H1 (cell line): Measurements from ENCODE around the gene GDI2.

Source experiments
- CREB1 ChIP-seq: IDR thresholded peaks from 2 replicates; pipeline ENCODE4 v1.6.1; 2012; ENCODE audit warnings: inconsistent platforms
- TF ChIP-seq, protein P1 (sequence below), 3 experiments: IDR thresholded peaks; 1 replicate in 2 of 3; 2 replicates in 1 of 3; pipeline versions ENCODE4 v1.5.1 to v1.6.1; 2011; ENCODE audit warnings: low read length in 3 of 3, mild to moderate bottlenecking in 3 of 3, inconsistent platforms in 2 of 3, low read depth in 1 of 3, moderate library complexity in 1 of 3; ENCODE audit not compliant: insufficient read depth in 1 of 3; ENCODE audit errors: control extremely low read depth in 1 of 3

DNA sequence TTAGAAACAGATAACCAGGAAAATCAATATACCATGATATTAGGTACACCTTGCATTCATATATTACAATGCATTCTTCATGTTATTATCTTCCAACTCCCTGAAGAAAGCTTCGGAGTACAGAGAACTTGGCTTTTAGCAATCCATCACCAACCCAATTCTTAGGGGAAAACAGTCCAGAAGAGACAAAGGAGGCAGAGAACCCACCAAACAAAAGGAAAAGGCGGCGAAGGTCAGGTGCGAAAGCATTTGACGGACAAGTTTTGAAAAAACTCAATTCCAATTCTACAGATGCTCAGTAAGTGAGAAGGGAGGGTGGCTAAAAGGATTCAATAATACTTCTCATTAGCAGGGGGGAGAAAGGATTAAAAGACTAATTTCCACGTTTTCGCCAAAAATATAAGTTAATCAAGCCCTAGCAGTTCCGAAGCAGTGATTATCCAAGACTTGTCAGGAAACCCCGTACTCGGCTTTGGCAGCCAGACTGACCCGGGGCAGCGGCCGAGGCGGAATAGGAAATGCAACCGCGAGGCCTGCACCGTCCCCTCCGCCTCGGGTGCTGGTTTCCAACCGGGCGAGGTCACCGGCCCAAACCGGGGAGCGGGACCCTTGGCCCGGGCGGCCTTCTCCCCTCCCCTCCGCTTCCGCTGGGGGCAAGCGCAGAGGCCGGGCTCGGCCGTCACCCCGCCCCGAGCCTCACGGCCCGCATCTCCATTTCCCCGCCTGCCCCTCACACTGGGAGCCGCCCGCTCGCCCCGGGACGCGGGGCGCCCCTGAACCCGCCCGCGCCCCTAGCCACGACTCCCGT, 747 bp downstream of the GDI2 start:
- TF ChIP-seq, protein P1, sequence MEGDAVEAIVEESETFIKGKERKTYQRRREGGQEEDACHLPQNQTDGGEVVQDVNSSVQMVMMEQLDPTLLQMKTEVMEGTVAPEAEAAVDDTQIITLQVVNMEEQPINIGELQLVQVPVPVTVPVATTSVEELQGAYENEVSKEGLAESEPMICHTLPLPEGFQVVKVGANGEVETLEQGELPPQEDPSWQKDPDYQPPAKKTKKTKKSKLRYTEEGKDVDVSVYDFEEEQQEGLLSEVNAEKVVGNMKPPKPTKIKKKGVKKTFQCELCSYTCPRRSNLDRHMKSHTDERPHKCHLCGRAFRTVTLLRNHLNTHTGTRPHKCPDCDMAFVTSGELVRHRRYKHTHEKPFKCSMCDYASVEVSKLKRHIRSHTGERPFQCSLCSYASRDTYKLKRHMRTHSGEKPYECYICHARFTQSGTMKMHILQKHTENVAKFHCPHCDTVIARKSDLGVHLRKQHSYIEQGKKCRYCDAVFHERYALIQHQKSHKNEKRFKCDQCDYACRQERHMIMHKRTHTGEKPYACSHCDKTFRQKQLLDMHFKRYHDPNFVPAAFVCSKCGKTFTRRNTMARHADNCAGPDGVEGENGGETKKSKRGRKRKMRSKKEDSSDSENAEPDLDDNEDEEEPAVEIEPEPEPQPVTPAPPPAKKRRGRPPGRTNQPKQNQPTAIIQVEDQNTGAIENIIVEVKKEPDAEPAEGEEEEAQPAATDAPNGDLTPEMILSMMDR (IDR thresholded peaks at IDR 0.05; ENCODE audit: control extremely low read depth in 1 of 3, insufficient read depth in 1 of 3, low read depth in 1 of 3, low read length in 3 of 3) = no peak
- no peak for TF ChIP-seq CREB1
